Common myeloid progenitor, CD34-positive (primary cell): ENCODE results near the gene ROCK2.

Experiments used
- CTCF ChIA-PET: fragments of 350-600 bp; sonication (Branson Sonifier 250); formaldehyde crosslinking; loops from one replicate; lab custom pipeline; 2021; ENCODE audit warnings: antibody characterized with exemption; lab: Charles Lee
- POLR2A ChIA-PET: fragments of 350-600 bp; sonication (Branson Sonifier 250); formaldehyde crosslinking; loops from one replicate; lab custom pipeline; 2021; ENCODE audit warnings: antibody characterized with exemption; lab: Charles Lee
- DNase-seq, 3 donors: peaks; one replicate each; pipeline versions ENCODE4 v3.0.0 to v3.0.0-alpha.2; 2013
- H3K27ac ChIP-seq, 2 experiments: 1 replicate in 1 of 2; 2 replicates in 1 of 2; pipeline ENCODE4 v1.7.0; 2013; ENCODE audit warnings: inconsistent platforms in 2 of 2, low read length in 2 of 2, mild to moderate bottlenecking in 2 of 2, low read depth in 1 of 2, moderate library complexity in 1 of 2; ENCODE audit not compliant: severe bottlenecking in 2 of 2, insufficient read depth in 1 of 2, poor library complexity in 1 of 2
- H3K27me3 ChIP-seq, 5 experiments: replicated peaks in 2 of 5; 1 replicate in 3 of 5; 2 replicates in 2 of 5; pipeline versions ENCODE4 v1.6.1 to v1.7.0; 2013; ENCODE audit warnings: low read length in 4 of 5, mild to moderate bottlenecking in 2 of 5, moderate library complexity in 2 of 5, inconsistent platforms in 1 of 5; ENCODE audit not compliant: insufficient read depth in 5 of 5, control insufficient read depth in 4 of 5
- H3K36me3 ChIP-seq, 4 experiments: 1 replicate in 2 of 4; 2 replicates in 2 of 4; pipeline versions ENCODE4 v1.6.1 to v1.7.0; 2013; ENCODE audit warnings: low read length in 3 of 4, control low read depth in 1 of 4, mild to moderate bottlenecking in 1 of 4; ENCODE audit not compliant: control insufficient read depth in 4 of 4, insufficient read depth in 4 of 4
- H3K4me1 ChIP-seq, 4 experiments: 1 replicate in 3 of 4; 2 replicates in 1 of 4; pipeline versions ENCODE4 v1.6.1 to v1.7.1; 2013; ENCODE audit warnings: low read length in 3 of 4, mild to moderate bottlenecking in 3 of 4, control low read depth in 1 of 4, inconsistent platforms in 1 of 4, moderate library complexity in 1 of 4; ENCODE audit not compliant: control insufficient read depth in 4 of 4, insufficient read depth in 4 of 4; ENCODE audit errors: control extremely low read depth in 1 of 4
- H3K4me3 ChIP-seq, 7 experiments: 1 replicate in 4 of 7; 2 replicates in 3 of 7; pipeline versions ENCODE4 v1.5.1 to v1.7.0; 2013; ENCODE audit warnings: mild to moderate bottlenecking in 7 of 7, low read length in 6 of 7, moderate library complexity in 6 of 7, inconsistent platforms in 2 of 7, low read depth in 2 of 7, control low read depth in 1 of 7; ENCODE audit not compliant: insufficient read depth in 4 of 7, control insufficient read depth in 1 of 7; ENCODE audit errors: extremely low read depth in 1 of 7
- H3K9me3 ChIP-seq, 5 experiments: 1 replicate in 4 of 5; 2 replicates in 1 of 5; pipeline versions ENCODE4 v1.6.1 to v1.7.1; 2013; ENCODE audit warnings: low read length in 4 of 5, mild to moderate bottlenecking in 2 of 5, inconsistent platforms in 1 of 5, low read depth in 1 of 5, moderate library complexity in 1 of 5; ENCODE audit not compliant: control insufficient read depth in 4 of 5, insufficient read depth in 2 of 5; ENCODE audit errors: control extremely low read depth in 1 of 5
- WGBS: methylation state at CpG from one replicate; pipeline ENCODE4 v1.1.5; 2013; ENCODE audit not compliant: insufficient coverage; 5-methylcytosine and 5-hydroxymethylcytosine counted together

Gene ROCK2

DNA sequence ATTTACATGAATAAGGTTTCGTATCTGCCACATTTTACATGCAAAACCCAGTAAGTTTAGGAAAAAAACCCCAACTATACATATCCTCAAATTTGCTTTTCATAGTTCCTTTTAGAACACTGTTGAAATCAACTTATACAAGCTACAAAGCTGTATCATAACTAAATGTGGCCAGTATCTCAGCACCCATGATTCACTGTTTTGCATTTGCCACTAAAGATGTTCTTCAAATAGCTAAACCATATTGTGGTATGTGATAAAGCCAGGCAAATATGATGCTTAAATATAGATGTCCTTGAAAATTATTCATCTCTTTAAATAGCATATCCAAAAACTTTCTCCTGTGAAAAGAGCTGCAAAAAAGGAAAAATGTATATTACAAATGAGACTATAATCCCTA is 29.9 kb downstream of the ROCK2 start:
- CTCF ChIA-PET: interaction anchor here (0.5 kb wide), 1 partner anchor 15 kb away, joined by 3 read pairs; no protein-coding TSS in a partner anchor
- Histone ChIP-seq H3K9me3 (no peaks in the 10 kb centered on the region), H3K27me3 (no peaks in the 10 kb centered on the region), H3K4me3 (no peak overlapping the region), H3K27ac (no peak overlapping the region), H3K4me1 (no peaks in the 10 kb centered on the region), H3K36me3 (no peaks in the 10 kb centered on the region)
- DNase-seq: no peak
- WGBS: 100% methylated on average over 1 of the region's 1 CpG
- POLR2A ChIA-PET: interaction anchor here (0.7 kb wide), 1 partner anchor 9 kb away, joined by 4 read pairs; no protein-coding TSS in a partner anchor

DNA sequence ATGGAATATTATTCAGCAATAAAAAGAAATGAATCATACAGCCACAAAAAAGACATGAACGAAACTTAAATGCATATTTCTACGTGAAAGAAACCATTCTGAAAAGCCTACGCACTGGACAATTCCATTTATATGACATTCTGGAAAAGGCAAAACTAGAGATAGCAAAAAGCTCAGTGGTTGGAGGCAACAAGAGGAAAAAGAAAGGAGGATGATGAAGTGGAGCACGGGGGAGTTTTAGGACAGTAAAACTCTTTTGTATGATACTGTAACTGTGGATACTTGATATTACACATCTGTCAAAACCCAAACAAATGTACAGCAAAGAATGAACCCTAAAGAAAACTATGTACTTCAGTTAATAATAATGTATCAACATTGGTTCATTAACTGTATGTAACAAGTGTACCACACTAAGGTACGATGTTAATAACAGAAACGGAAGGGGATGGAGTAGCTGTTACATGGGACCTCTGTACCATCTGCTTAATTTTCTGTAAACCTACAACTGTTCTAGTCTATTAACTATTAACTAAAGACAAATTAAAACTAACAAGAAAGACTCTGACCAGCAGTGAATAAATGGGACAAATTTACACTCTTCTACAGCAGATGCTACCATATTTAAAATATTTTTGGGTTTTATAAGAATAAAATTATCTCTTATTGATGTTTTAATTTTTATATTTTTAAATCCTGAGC is 31.5 kb downstream of the ROCK2 start:
- no CpG with 5 or more reads among the region's 6 CpGs for WGBS
- Histone ChIP-seq H3K27ac (no peak overlapping the region), H3K9me3 (no peaks in the 10 kb centered on the region), H3K27me3 (no peaks in the 10 kb centered on the region), H3K4me1 (no peaks in the 10 kb centered on the region), H3K36me3 (no peaks in the 10 kb centered on the region), H3K4me3 (no peak overlapping the region)
- CTCF ChIA-PET: interaction anchor here (0.8 kb wide), 1 partner anchor 181 kb away, joined by 3 read pairs; no protein-coding TSS in a partner anchor
- no peak for DNase-seq
- POLR2A ChIA-PET: no interaction called here

DNA sequence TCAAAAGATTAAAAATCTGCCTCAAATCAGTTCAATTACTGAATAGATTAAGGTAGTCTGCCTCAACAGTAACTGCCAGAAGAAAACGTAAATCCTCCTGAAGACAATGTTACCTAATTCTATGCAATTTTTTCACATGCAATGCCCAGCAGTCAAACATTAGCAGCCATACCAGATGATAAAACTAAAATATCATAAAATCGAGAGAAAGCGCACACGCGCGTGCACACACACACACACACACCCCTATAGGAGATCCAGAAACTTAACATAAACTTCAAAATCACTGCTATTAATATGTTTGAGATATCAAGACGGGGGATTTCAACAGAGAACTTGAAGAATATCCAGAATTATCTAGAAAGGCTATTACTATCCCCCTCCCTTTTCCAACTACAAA is 32.9 kb downstream of the ROCK2 start:
- ChIA-PET CTCF (no interaction called here), POLR2A (no interaction called here)
- DNase-seq: no peak
- Histone ChIP-seq H3K36me3 (no peaks in the 10 kb centered on the region), H3K27me3 (no peaks in the 10 kb centered on the region), H3K4me3 (no peak overlapping the region), H3K9me3 (no peaks in the 10 kb centered on the region), H3K4me1 (no peaks in the 10 kb centered on the region), H3K27ac (no peak overlapping the region)
- no CpG with 5 or more reads among the region's 7 CpGs for WGBS

DNA sequence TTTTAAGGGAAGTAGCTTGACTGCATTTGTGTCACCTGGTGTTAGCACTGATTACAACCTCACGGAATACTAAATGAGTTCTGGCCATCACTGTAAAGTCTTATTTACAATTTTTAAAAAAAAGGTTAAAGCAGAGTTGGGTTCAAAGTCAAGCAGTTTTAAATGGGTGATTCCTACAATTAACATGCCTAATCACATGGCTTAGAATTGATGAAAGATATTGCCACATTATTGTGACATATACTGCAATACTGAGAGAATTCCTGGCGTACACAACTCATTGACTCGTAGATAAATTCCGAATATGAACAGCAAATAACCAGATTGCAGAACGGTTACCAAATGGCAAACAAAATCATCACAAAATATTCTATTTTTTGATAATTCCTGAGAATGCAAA is 34.2 kb downstream of the ROCK2 start:
- H3K27me3 ChIP-seq: no peaks in the 10 kb centered on the region
- CTCF ChIA-PET: no interaction called here

DNA sequence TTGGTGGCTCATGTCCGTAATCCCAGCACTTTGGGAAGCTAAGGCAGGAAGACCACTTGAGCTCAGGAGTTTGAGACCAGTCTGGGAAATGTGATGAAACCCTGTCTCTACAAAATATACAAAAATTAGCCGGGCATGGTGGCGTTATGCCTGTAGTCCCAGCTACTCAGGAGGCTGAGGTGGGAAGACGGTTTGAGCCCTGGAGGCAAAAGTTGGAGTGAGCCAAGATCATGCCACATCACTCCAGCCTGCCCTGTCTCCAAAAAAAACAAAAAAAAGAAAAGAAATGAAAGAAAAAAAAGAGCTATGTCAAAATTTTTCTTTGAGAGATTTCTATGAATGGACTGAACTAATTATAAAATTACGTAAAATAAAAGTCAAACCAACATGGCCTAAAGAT is 34.7 kb downstream of the ROCK2 start:
- ChIA-PET POLR2A (interaction anchor here (0.6 kb wide), 1 partner anchor 203 kb away, joined by 3 read pairs; no protein-coding TSS in a partner anchor), CTCF (no interaction called here)
- Histone ChIP-seq H3K4me3 (no peak overlapping the region), H3K4me1 (peaks cover 0 to 11% (median under 1%) of the 10 kb centered on the region in 4 experiments), H3K9me3 (no peaks in the 10 kb centered on the region), H3K36me3 (no peaks in the 10 kb centered on the region), H3K27me3 (no peaks in the 10 kb centered on the region), H3K27ac (no peak overlapping the region)
- 100% methylated on average over 2 of the region's 5 CpGs for WGBS
- DNase-seq: no peak

More for the DNA sequence above, 34.2 kb downstream of the ROCK2 start:
- Histone ChIP-seq H3K9me3 (no peaks in the 10 kb centered on the region), H3K4me3 (no peak overlapping the region), H3K27ac (no peak overlapping the region), H3K4me1 (peaks cover 0 to 11% (median under 1%) of the 10 kb centered on the region in 4 experiments), H3K36me3 (no peaks in the 10 kb centered on the region)
- no peak for DNase-seq
- POLR2A ChIA-PET: interaction anchor here (0.6 kb wide), 1 partner anchor 204 kb away, joined by 3 read pairs; no protein-coding TSS in a partner anchor
- WGBS: no CpG with 5 or more reads among the region's 5 CpGs

DNA sequence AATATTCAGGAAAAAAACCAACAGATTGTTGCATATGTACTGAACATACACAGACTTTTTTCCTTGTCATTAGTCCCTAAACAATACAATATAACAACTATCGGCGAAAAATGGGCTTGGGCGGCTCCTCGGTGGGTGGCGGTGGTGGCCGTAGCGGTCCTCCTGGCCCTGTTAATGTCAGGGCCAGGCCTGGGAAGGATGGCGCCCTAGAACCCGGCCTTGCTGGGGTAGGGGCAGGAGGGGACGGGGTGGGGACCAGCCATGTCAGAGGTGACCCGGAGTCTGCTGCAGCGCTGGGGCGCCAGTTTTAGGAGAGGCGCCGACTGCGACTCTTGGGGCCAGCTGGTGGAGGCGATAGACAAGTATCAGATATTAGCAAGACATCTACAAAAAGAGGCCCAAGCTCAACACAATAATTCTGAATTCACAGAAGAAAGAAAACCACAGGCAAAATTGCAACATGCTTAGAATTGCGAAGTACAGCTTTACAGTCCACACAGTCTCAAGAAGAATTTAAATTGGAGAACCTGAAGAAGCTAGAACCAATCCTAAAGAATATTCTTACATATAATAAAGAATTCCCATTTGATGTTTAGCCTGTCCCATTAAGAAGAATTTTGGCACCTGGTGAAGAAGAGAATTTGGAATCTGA is 36.5 kb downstream of the ROCK2 start:
- peaks cover 0 to 11% (median under 1%) of the 10 kb centered on the region in 4 experiments for H3K4me1 ChIP-seq
- ChIA-PET POLR2A (no interaction called here), CTCF (no interaction called here)
- WGBS: 95% methylated on average over 4 of the region's 18 CpGs
- no peaks in the 10 kb centered on the region for H3K9me3 ChIP-seq
- no peak for DNase-seq
- H3K4me3 ChIP-seq: no peak overlapping the region
- H3K27ac ChIP-seq: no peak overlapping the region
- H3K36me3 ChIP-seq: no peaks in the 10 kb centered on the region
- H3K27me3 ChIP-seq: no peaks in the 10 kb centered on the region

DNA sequence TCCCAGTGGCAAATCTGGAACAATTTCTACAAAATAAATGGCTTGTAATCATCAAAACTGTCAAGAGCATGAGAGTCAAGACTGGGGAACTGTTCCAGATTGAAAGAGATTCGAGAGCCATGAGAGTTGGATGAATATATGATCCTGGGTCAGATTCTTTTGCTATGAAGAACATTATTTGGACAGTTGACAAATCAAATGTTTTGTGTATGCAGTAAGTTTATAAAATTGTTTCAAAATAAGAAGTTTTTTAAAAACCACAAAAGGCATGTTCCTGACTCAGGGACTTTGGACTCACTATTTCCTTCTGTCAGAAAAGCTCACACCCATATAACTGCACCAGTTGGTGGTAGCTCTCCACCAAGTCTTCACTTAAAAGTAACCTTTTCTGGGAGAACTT is 38.5 kb downstream of the ROCK2 start:
- no peaks in the 10 kb centered on the region for H3K27me3 ChIP-seq
- POLR2A ChIA-PET: interaction anchor here (1.0 kb wide), 1 partner anchor 8 kb away, joined by 4 read pairs; no protein-coding TSS in a partner anchor
- peak in 2 of 3 donors; percentile 30 to 46 for DNase-seq
- H3K4me3 ChIP-seq: no peak overlapping the region
- H3K36me3 ChIP-seq: no peaks in the 10 kb centered on the region
- H3K9me3 ChIP-seq: no peaks in the 10 kb centered on the region
- CTCF ChIA-PET: interaction anchor here (1.3 to 1.9 kb wide), 3 partner anchors 11 to 34 kb away, joined by 3 to 6 read pairs (median 3); no protein-coding TSS in a partner anchor
- H3K4me1 ChIP-seq: peaks cover 0 to 11% (median under 1%) of the 10 kb centered on the region in 4 experiments
- WGBS: 100% methylated on average over 1 of the region's 1 CpG
- no peak overlapping the region for H3K27ac ChIP-seq
